GM23338 (cell line): ENCODE measurements around the gene TMEM106C. TPM values are rescaled to one million over a fixed set of nuclear protein-coding genes. Genes with fewer than 3 reads are reported as not detected.

ENCODE experiments used
- CTCF ChIP-seq, 2 experiments: fragments of 200-600 bp in 1 of 2; sonication (generic) in 1 of 2; conservative IDR thresholded peaks; 2 replicates each; pipeline versions ENCODE4 v1.5.1 to v1.6.1; 2016 to 2017; ENCODE audit warnings: antibody characterized with exemption in 2 of 2, low read depth in 2 of 2, mild to moderate bottlenecking in 2 of 2, moderate library complexity in 1 of 2
- EZH2 ChIP-seq: fragments of 200-600 bp; sonication (generic); IDR thresholded peaks from one replicate; pipeline ENCODE4 v1.8.0; 2017; ENCODE audit warnings: antibody characterized with exemption, mild to moderate bottlenecking, low read depth; ENCODE audit not compliant: unreplicated experiment
- EZH2phosphoT487 ChIP-seq: fragments of 200-600 bp; sonication (generic); IDR thresholded peaks from one replicate; pipeline ENCODE4 v1.8.1; 2018; ENCODE audit warnings: antibody characterized with exemption; ENCODE audit not compliant: unreplicated experiment
- JUNB ChIP-seq: IDR thresholded peaks from one replicate; pipeline ENCODE4 v1.6.1; 2016; ENCODE audit warnings: antibody characterized with exemption; ENCODE audit not compliant: unreplicated experiment
- NANOG ChIP-seq: IDR thresholded peaks from 2 replicates; pipeline ENCODE4 v1.6.1; 2016; ENCODE audit warnings: antibody characterized with exemption, borderline replicate concordance
- POLR2AphosphoS5 ChIP-seq: IDR thresholded peaks from 2 replicates; pipeline ENCODE4 v1.6.1; 2016; ENCODE audit warnings: antibody characterized with exemption, low read depth
- REST ChIP-seq: IDR thresholded peaks from one replicate; pipeline ENCODE4 v1.6.1; 2018; ENCODE audit warnings: antibody characterized with exemption; ENCODE audit not compliant: unreplicated experiment
- ZNF114 ChIP-seq: fragments of 250-450 bp; sonication (Bioruptor Pico); IDR thresholded peaks from 2 replicates; pipeline ENCODE4 v1.5.0; 2020; ENCODE audit warnings: mild to moderate bottlenecking, moderate library complexity
- ZNF331 ChIP-seq: fragments of 250-450 bp; sonication (Bioruptor Pico); IDR thresholded peaks from 2 replicates; pipeline ENCODE4 v1.5.0; 2020; ENCODE audit warnings: low read depth, mild to moderate bottlenecking, moderate library complexity
- polyA plus RNA-seq: library from polyadenylated mRNA; unstranded; fragments of >200 nt; fragmentation: Nextera tagmentation; extraction: Ambion mirVana; gene quantifications from 2 replicates; pipeline ENCODE4 v1.2.1, GENCODE V29; 2016
- total RNA-seq: library from RNA; depleted of rRNA; stranded (reverse); fragments of >200 nt; shearing (Covaris generic); gene quantifications from 2 replicates; pipeline ENCODE4 v1.2.3, GENCODE V29; 2014
- TF ChIP-seq, protein P1 (sequence below): fragments of 250-450 bp; sonication (Bioruptor Pico); IDR thresholded peaks from 2 replicates; pipeline ENCODE4 v1.5.0; 2020; ENCODE audit warnings: mild to moderate bottlenecking, moderate library complexity

TMEM106C gene
- total and polyA plus RNA-seq, 2 experiments from 2014 or later, result 43.5 to 83.7 TPM

DNA sequence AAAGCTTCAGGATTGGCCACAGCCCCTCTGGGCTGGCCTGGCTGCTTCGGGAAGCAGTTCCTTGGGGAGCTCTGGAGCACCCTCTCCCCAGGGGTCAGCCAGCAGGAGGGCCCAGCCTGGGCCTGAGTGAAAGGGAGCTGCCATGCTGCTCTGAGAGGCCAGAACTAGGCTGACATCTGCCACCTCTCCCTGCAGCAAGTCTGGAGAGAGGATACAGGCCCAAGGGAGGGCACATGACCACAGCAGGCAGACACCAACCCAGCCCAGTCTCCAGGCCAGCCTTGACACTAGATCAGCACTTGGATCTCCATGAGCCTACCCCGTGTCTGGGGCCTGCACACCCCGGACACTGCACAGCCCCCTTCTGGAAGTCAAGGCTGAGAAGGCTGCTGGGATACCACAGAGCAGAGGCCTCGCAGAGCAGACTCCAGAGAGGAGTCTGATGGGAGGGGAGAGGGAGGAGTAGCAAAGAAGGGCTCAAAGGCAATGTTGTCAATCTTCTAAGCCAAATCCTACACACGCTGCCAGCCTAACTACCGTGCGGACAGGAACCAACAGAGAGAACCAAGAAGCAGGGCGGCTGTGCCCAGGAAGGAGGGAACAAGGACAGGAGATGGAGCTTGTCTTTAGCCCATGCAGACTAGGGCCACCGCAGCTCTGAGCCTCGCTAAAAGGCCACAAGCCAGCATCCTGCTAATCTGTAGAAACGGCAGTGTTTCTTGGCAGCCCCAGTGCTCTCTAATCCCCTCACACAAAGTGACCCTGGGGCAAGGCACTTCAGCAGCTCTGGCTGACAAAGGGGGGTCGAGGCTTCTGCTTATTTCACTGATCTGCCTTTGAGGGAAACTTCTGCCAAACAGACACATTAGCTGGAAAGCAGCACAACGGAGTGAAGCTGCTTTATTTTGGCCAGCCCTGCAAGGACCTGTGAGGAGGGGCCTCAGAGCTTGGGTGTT, 28.0 kb downstream of the TMEM106C start (continued):
- TF ChIP-seq, protein P1, sequence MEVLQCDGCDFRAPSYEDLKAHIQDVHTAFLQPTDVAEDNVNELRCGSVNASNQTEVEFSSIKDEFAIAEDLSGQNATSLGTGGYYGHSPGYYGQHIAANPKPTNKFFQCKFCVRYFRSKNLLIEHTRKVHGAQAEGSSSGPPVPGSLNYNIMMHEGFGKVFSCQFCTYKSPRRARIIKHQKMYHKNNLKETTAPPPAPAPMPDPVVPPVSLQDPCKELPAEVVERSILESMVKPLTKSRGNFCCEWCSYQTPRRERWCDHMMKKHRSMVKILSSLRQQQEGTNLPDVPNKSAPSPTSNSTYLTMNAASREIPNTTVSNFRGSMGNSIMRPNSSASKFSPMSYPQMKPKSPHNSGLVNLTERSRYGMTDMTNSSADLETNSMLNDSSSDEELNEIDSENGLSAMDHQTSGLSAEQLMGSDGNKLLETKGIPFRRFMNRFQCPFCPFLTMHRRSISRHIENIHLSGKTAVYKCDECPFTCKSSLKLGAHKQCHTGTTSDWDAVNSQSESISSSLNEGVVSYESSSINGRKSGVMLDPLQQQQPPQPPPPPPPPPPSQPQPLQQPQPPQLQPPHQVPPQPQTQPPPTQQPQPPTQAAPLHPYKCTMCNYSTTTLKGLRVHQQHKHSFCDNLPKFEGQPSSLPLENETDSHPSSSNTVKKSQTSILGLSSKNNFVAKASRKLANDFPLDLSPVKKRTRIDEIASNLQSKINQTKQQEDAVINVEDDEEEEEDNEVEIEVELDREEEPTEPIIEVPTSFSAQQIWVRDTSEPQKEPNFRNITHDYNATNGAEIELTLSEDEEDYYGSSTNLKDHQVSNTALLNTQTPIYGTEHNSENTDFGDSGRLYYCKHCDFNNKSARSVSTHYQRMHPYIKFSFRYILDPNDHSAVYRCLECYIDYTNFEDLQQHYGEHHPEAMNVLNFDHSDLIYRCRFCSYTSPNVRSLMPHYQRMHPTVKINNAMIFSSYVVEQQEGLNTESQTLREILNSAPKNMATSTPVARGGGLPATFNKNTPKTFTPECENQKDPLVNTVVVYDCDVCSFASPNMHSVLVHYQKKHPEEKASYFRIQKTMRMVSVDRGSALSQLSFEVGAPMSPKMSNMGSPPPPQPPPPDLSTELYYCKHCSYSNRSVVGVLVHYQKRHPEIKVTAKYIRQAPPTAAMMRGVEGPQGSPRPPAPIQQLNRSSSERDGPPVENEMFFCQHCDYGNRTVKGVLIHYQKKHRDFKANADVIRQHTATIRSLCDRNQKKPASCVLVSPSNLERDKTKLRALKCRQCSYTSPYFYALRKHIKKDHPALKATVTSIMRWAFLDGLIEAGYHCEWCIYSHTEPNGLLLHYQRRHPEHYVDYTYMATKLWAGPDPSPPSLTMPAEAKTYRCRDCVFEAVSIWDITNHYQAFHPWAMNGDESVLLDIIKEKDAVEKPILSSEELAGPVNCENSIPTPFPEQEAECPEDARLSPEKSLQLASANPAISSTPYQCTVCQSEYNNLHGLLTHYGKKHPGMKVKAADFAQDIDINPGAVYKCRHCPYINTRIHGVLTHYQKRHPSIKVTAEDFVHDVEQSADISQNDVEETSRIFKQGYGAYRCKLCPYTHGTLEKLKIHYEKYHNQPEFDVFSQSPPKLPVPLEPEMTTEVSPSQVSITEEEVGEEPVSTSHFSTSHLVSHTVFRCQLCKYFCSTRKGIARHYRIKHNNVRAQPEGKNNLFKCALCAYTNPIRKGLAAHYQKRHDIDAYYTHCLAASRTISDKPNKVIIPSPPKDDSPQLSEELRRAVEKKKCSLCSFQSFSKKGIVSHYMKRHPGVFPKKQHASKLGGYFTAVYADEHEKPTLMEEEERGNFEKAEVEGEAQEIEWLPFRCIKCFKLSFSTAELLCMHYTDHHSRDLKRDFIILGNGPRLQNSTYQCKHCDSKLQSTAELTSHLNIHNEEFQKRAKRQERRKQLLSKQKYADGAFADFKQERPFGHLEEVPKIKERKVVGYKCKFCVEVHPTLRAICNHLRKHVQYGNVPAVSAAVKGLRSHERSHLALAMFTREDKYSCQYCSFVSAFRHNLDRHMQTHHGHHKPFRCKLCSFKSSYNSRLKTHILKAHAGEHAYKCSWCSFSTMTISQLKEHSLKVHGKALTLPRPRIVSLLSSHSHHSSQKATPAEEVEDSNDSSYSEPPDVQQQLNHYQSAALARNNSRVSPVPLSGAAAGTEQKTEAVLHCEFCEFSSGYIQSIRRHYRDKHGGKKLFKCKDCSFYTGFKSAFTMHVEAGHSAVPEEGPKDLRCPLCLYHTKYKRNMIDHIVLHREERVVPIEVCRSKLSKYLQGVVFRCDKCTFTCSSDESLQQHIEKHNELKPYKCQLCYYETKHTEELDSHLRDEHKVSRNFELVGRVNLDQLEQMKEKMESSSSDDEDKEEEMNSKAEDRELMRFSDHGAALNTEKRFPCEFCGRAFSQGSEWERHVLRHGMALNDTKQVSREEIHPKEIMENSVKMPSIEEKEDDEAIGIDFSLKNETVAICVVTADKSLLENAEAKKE (CRISPR knock-in tag), result no peak
- TF ChIP-seq ZNF114, result no peak
- TF ChIP-seq ZNF331 (CRISPR knock-in tag), result no peak
- TF ChIP-seq CTCF (conservative IDR thresholded peaks at IDR 0.05; ENCODE audit: low read depth in 2 of 2), result no peak
- TF ChIP-seq POLR2AphosphoS5, result no peak
- TF ChIP-seq JUNB, result no peak
- TF ChIP-seq NANOG, result no peak
- TF ChIP-seq EZH2, result no peak
- no peak for TF ChIP-seq REST
- no peak for TF ChIP-seq EZH2phosphoT487
